KBM-7 (cell line): Measurements from ENCODE around the gene PGAP2.

Source experiments
- DNase-seq: peaks from one replicate; pipeline ENCODE4 v3.0.0-alpha.2; 2015
- in situ Hi-C: fragments of 300-500 bp; cut with MboI; formaldehyde crosslinking; loops from 2 replicates; pipeline ENCODE4 v1.14.3; 2020; ENCODE audit warnings: low sequenced_read_pairs, low pct_unique_long_range_greater_than_20kb, mixed read lengths

The PGAP2 gene

GRCh38 chr11:3873712-3874349 lies 65.5 kb downstream of the PGAP2 start:
- in situ Hi-C loops: no loop called here
- DNase-seq: no peak
